HG03103 (cell line): ENCODE results near the gene CFAP65.

ENCODE experiments used
- ATAC-seq: cut with Tn5 transposase; IDR thresholded peaks from one replicate; pipeline ENCODE4 v1.9.1; 2021; ENCODE audit warnings: low read depth; ENCODE audit not compliant: unreplicated experiment

Gene CFAP65

DNA sequence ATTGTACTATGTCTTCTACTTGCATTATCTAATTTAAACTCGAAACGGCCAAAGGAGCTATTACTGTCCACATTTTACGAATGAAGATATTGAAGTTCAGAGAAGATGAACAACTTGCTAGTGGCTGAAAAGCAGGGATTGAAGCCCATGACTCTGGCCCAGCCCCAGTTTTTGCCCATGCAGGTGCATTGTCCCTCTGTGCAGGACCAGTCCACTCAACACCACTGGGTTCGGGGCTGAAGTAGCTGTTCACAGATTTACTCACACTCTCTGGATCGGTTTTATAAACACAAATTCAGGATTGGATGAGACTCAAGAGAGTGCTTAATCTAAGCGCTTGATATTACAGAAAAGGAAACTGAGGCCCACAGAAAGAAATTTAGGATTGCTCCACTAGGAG lies 20.8 kb upstream of the CFAP65 start:
- ATAC-seq = no peak

DNA sequence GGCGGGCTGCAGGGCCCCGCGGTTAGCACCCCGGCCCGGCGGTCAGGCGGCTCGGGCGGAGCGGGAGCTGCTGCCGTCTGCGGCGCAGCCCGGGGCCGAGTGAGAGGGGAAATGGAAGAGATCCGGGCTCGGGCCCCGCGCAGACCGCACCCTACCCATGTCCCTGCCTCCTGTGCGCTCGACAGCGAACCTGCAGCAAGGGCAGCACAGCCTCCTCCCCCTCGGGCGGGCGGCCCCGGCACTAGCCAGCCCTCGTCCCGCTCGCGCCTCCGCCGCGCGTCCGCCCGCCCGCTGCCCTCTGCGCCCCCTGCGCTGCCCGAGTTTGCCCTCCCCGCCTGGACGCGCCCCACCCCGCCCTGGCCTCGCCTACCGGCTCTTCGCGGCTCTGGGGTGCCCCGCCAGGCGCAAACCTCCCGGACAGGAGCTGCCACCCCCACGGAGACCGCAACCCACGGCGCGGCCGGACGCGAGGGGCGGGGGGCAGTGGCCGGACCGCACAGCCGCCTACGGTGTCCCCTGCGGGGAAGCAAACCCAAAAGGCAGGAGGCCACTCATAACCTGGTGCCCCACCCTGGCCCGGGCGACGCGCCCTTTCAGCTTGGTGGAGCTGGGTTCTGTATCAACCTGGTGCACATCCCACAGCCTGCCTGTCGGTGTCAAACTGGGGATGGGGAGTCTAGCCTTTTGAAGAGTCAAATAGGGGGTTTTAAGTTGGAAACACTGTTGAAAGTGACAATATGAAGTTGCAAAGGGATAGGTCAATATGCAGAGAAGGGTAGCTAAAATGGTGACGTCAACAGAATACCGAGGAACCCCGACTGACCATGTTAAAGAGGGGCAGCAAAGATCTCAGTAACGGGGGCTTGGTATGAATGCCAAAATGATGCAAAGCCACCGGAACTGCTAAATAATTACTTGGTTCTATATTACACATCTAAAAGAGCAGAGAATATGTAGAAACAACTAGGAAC lies 19.8 kb upstream of the CFAP65 start, which contains the start of gene IHH:
TSS of gene IHH (minus strand) at position 101 of the 971 bp plus-strand sequence. CDS start 454 bp downstream, outside the sequence.
- no peak for ATAC-seq

DNA sequence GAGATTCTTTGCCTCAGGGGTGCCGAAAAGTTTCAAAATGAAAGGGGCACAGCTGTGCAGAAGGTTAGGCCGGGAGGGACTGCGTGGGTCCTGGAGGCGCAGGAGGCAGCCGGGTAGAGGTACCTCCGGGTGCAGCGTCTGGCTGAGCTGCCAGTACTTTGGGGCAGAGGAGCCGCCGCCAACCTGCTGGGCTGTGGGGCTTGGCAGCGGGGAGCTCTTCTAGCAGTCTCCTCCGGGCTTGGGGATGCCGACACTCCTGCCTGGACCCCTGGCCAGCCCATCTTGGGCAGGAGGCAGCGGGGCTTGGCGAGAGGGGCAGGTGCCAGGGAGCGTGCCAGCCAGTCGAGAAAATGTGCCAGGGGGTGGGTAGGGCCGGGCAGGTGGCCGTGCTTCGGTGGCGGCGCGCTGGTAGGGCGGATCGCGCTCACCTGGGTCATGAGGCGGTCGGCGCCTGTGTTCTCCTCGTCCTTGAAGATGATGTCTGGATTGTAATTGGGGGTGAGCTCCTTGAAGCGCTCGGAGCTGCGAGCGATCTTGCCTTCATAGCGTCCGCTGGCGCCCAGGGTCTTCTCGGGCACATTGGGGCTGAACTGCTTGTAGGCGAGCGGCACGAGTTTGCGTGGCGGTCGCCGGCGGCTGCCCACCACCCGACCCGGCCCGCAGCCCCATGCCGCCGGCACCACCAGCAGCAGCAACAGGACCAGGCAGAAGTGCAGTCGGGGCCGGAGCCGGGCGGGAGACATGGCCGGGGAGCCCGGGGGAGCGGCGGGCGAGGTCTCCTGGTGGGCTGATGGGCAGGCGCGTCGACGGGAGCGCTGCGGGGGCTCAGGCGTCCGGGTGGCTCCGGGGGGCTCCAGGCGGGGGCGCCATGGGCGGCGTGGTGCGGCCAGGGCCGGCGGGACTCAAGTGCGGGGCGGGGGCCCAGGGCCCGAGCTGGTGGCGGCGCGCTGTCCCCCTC lies 18.7 kb upstream of the CFAP65 start:
- ATAC-seq = no peak

DNA sequence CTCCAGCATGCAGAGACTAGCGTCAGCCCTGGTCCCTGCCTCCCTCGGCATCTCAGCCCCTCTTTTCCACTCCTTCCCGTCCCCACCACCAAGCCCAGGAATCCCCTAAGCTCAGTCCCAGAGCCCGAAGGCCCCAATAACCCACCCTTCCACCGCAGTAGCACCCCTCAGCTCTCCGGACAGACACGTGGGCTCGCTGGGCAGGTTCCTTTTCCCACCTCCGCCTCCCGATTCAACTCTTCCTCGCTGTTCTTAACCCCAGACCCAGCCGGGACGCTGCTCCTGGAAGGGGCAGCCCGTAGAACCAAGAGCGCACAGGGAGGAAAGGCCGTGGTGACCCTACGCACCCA lies 18.0 kb upstream of the CFAP65 start:
- no peak for ATAC-seq

DNA sequence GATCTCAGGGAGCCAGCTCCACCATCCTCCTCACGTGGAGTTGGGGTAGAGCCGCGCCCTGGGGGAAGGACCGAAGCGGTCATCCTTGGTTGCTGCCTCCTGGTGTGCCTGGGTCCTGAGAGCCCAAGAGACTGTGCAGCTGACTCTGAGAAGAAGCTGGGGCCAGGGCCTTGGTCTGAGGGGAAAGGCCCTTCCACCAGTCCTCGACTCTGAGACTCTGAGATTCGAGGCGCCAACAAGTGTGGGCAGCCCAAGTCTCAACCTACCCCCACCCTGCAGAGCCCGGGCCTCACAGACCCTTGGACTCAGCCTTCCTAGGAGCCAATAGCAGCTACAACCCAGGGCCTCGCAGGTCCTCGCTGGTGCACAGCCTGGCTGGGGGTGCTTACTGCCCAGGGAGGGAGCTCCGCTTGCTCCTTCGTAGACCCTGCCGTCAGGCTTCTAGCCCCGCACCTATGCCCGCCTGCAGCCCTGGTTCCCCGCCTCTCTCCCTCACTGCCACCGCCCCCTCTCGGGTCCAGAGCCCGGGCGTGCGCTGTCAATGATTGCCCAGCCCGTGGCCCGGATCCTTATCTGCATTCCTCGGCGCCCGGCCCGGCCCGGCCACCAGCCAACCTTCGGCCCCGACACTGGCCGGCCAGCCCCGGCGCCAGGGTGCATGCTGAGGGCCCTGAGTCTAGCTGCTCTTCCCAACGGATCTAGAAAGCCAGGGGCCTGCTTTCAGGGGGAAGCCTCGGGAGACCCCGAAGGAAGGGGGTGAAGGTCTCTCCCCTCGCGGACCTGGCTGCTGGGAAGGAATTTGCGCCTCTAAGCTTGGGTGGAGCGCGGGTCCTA lies 17.4 kb upstream of the CFAP65 start:
- ATAC-seq = no peak

DNA sequence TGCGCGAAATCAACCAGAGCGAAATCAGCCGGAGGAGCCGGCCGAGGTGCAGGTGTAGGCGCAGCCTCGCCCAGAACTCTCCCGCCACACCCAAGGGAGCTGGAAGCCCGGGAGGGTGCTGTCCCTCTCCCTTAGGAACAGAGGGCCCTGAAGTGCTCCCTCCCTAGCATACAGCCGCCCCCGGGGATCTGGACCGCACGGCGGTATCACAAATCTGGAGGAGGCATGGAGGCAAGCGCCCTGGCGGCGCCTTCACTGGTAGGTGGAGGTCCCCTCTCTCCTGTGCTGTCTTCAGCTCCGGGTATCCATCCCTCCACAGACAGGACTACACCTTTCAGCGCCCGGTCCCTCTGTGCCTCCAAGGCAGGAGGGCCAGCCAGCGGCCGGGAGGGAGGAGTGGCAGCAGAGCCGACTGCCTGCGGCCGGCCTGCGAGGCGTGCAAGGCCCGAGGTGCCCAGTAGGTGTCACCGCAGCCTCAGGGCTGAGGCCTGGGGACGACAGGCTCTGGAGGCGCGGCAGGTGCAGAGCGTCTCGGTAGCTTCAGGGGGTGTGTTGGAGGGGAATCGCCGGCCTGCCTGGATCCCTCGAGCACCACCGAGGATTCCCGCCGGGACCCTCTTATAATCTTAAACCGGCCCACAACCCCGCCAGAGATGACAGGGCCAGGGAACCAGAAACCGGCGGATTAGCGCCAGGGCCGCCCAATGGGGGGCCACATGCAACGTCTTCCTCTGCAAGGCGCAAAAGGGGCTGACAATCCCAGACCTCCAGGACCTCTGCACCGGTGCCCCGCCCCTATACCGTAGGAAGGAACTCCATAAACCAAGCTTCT lies 16.6 kb upstream of the CFAP65 start:
- peak; percentile 62 for ATAC-seq

DNA sequence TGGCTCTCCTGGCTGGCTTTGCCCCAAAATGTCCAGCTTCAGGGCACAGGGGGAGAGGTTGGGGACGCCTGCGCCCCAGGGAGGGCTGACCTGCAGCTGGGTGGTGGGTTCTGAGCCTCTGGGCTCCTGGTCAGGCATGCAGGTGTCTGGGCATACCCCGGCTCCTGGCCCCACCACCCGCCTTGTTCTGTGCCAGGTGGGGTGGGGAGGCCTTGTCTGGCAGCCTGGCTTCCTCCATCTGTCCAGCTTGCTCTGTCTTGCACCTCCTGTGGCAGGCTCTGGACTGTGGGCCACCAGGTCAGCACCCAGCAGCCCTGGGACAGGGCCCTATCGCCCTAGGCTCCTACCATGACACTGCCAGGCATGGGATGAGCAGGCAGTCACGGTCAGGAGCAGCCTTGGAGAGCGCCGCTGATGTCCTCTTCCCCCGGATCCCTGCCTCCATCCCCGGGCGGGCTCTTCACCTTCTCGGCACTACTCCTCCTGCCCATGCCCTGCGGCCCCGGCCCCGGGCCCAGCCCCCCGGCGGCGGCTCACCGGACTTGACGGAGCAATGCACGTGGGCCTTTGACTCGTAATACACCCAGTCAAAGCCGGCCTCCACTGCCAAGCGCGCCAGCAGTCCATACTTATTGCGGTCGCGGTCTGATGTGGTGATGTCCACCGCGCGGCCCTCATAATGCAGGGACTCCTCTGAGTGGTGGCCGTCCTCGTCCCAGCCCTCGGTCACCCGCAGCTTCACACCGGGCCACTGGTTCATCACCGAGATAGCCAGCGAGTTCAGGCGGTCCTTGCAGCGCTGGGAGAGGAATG lies 15.8 kb upstream of the CFAP65 start:
- no peak for ATAC-seq

DNA sequence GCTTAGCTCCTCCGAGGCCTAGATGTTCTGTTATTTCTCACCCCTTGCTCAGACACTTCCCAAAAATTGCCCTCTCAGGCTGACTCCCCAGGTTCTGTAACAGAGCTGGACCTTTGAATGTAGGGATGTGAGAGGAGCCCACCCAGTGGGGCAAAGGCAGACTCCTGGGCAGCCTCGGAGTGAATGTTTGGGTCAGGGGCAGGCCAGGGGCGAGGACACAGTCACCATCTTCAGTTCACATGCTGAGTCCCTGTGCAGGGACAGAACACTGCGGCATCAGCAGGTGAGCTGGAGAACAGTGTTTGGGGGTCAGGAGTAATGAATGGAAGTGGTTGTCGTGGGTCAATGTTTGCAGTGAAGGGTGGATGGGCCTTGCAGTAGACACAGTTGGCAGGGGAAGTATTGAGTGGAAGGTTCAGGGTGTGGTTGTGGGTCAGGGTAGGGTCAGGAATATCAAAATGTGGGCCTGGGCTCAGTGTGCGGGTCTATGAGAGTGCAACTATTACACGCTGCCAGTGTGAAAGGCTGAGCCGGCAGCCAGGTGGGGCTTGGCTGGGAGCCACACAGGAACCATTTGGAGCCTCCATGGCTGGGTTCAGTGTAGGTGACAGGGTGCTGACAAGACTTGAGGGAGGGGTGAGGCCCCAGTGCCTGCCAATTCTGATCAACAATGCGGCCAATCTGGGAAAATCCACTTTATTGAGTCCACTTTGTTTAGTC lies 15.0 kb upstream of the CFAP65 start:
- ATAC-seq = no peak

DNA sequence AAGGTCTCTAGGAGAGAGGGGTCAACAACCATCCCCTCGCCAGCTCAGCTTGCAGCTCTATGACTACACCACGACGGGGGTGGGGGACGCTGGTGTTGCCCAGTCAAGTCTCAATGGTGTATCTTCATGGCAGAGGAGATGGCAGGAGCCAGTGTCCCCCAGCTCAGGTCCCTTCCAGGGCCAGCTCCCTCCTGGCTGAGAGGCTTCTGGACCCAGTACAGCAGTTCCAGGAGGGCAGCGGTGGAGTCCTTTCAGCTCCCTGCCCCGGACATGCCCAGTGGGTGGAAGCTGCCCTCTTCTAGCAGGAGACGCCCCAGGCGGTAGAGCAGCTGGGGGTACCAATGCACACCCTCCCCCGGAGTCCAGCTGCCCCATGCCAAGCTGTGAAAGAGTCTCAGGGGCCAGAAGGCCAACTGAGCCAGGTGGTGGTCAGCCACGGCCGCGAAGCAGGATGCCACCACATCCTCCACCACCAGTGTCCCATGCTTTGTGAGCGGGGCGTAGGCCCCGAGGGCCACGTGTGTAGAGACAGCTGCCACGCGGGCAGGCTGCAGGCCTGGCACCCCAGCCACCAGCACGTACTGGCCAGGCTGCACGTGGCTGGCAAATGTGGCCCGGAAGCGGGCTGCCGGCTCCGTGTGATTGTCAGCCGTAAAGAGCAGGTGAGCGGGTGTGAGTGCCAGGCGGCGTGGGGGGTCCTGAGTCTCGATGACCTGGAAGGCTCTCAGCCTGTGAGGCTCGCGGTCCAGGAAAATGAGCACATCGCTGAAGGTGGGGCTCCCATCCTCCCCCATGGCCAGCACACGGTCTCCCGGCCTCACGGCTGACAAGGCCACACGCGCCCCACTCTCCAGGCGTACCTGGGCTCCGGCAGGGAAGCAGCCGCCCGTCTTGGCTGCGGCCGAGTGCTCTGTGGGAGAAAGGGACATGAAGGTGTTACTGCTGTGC lies 13.9 kb upstream of the CFAP65 start:
- no peak for ATAC-seq

DNA sequence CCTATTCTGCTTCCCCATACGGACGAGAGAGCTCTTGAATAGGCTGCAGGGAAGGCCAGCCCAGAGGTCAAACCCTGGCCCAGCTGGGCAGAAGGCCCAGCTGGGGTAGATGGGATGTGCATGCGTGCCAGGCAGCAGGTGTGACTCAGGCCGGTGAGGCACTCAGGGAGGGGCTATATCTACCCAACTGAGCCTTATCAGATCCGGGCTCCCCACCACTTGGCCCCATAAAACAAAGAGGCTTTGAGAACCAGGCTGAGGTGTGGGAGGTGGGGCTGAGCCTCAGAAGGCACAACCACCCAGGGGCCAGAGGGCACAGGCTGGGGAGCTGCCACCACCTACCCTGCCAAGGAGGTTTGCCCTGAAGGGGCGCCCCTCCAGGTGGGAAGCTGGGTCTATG lies 8.0 kb upstream of the CFAP65 start:
- no peak for ATAC-seq

DNA sequence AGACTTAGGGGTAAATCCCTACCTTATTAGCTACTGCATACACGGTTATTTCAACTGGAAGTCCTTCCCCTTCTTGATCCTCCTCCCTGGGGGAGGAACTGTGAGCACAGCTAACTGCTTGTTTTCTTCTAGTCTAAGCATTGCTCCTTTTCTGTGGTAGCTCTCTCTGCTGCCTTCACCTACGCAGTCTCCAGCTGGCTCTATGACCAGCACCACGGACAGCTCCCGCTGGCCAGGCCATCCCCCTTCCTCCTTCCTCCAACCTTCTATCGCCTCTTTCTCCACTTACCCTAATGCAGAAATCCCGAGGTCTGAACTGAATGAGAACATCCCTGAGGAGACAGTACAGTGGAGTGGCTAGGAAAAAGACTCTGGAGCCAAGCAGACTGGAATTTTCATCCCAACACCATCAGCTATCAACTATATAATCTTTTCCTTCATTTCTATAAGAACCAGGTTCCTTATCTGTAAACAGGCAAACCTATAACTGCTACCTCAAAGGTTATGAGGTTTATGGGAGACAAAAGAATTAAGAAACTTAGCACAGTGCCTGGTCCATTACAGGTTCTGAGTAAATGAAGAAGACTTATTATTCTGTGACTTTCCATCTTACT lies 4.7 kb upstream of the CFAP65 start:
- ATAC-seq = no peak

DNA sequence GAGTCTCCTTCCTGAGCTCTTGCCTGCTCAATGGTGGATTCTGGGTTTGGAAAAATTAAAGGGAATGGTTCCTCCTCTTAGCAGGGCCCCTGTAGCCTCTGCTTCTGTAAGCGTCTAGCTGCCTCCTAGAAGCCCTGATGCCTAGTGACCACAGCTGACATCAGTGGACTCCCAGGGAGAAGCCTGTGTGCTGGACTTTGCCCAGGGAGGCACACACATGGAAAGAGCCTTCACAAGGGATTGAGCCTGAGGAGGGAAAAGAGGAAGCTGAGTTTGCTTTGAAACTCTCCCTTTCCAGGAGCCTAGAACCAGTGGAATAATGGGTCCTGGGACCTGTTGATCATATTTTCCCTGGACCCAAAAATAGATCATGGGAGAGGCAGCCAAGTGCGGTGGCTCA lies 1.4 kb upstream of the CFAP65 start:
- ATAC-seq = no peak

DNA sequence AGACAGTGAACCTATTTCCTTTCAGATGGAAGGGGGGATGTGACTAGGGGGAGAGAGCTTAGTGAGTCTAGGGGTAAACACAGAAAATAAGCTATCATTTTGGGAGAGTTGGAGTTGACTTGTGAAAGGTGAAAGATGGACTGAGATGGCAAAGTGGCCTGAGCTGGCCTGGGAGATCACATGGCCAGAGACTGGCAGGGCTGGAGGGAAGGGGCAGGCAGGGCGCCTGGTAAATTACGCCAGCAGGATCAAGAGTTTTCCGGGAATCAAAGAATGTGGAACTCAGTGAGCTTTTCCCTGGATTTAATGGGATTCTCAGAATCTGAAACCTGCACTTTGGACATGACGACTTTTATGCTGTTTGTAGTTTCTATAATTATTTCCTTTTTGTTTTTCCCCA lies 841 bp upstream of the CFAP65 start:
- no peak for ATAC-seq

DNA sequence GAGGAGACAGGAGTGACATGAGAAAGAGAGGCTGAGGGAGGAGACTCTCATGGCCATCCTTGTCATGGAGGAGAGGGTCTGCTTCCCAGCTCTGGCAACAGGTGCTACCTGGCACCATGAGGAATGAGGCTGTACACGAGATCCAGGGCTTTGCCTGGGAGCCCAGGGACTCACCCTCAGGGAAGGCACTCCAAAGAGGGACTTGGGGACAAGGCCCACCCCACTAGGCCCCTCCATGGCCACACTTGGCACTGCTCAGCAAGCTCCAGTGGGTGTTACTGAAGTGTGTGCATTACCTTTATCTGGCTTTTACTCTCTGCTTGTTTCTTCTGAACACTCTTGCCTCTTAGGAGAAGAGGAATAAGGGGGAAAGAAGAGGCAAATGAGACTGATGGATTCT lies 2.7 kb downstream of the CFAP65 start:
- ATAC-seq = no peak

DNA sequence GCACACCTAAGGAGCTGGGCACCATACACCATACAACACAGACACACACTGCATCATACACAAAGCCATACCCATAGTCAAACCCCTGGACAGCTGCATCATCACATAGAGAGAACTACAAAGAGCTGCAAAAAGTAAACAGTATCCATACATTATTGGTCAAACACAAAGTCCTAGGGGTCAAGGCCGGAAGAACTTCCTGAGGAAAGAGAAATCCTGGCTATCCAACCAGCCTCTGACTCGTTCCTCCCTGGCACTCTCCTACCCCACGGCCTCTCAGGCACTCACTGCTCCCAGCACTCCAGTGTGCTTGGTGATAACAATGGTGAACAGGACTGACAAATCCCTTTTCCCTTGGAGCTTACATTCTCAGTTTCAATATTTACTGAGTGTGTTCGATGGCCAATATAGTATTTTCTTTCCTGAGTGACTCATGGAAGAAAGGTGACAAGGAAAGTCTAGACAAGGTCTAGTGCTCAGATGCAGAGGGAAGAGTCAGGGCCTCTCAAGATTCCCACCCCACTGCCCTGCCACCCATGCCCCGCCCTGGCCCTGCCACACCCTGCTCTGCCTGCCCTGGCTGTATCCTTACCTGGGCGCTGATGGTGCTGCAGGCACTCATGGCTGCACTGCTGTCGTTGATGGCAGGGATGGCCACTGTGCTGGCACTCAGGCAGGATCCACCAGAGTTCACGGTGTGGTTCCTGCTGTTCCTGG lies 3.4 kb downstream of the CFAP65 start:
- ATAC-seq = no peak

DNA sequence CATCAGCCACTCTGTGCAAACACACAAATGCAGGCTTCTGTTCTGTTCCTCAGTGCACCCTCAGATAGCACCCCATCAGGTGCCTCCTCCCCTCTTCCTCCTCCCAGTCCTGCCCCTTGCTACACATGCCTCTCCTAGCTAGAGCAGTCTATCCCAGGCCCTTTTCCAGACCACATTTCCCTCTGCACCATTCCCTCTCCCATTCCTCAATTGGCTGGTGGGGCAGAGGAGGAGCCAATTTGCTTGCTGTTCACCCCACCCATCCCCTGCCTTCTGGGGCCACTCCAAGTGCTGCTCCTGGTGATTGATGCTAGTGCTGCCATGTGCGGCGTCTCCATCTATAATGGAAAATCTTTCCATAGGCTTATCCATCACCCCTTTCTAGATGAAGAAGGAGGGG lies 5.4 kb downstream of the CFAP65 start:
- ATAC-seq = no peak
